DND-41 (cell line): Measurements from ENCODE around the gene TM4SF18.

Experiments
- ATAC-seq: fragments of 200-7000 bp; cut with Tn5 transposase; 3 replicates; pipeline ENCODE4 v1.9.1; 2021; ENCODE audit warnings: low read depth; ENCODE audit not compliant: insufficient read depth
- DNase-seq: peaks from one replicate; pipeline ENCODE4 v3.0.0-alpha.2; 2020
- H2AFZ ChIP-seq: 2 replicates; pipeline ENCODE4 v1.6.0; 2012; ENCODE audit warnings: low read depth, low read length
- H3K27ac ChIP-seq: 2 replicates; pipeline ENCODE4 v1.5.1; 2012; ENCODE audit warnings: low read length, inconsistent platforms
- H3K27me3 ChIP-seq: fragments of 200-600 bp; sonication (generic); 2 replicates; pipeline ENCODE4 v1.6.0; 2012; ENCODE audit warnings: low read length, mild to moderate bottlenecking, inconsistent platforms; ENCODE audit not compliant: insufficient read depth, poor library complexity
- H3K36me3 ChIP-seq: 2 replicates; pipeline ENCODE4 v1.5.1; 2012; ENCODE audit warnings: low read length, inconsistent platforms; ENCODE audit not compliant: insufficient read depth
- H3K4me1 ChIP-seq: 2 replicates; pipeline ENCODE4 v1.5.1; 2012; ENCODE audit warnings: mild to moderate bottlenecking, low read length; ENCODE audit not compliant: insufficient read depth
- H3K4me2 ChIP-seq: 2 replicates; pipeline ENCODE4 v1.6.0; 2012; ENCODE audit warnings: mild to moderate bottlenecking, moderate library complexity, low read length, inconsistent platforms; ENCODE audit not compliant: insufficient read depth
- H3K4me3 ChIP-seq, 2 experiments: fragments of 200-600 bp in 1 of 2; shearing (Covaris generic) in 1 of 2; 2 replicates each; pipeline ENCODE4 v1.5.1; 2012 to 2016; ENCODE audit warnings: inconsistent platforms in 2 of 2, low read length in 2 of 2, mild to moderate bottlenecking in 2 of 2, low read depth in 1 of 2, moderate library complexity in 1 of 2
- H3K79me2 ChIP-seq: 2 replicates; pipeline ENCODE4 v1.6.0; 2012; ENCODE audit warnings: low read length, inconsistent platforms; ENCODE audit not compliant: insufficient read depth
- H3K9ac ChIP-seq: 2 replicates; pipeline ENCODE4 v1.6.0; 2012; ENCODE audit warnings: low read depth, mild to moderate bottlenecking, inconsistent platforms, low read length, moderate library complexity
- H3K9me3 ChIP-seq: 2 replicates; pipeline ENCODE4 v1.5.1; 2012; ENCODE audit warnings: low read length, moderate library complexity, mild to moderate bottlenecking, inconsistent platforms; ENCODE audit not compliant: insufficient read depth, severe bottlenecking
- H4K20me1 ChIP-seq: 2 replicates; pipeline ENCODE4 v1.6.0; 2012; ENCODE audit warnings: low read length; ENCODE audit not compliant: insufficient read depth
- CTCF ChIP-seq: IDR thresholded peaks from 2 replicates; pipeline ENCODE4 v1.5.1; 2012; ENCODE audit warnings: borderline replicate concordance, low read length, moderate library complexity, mild to moderate bottlenecking; ENCODE audit not compliant: poor library complexity, severe bottlenecking; ENCODE audit errors: extremely low read depth
- EZH2 ChIP-seq: IDR thresholded peaks from 3 replicates; pipeline ENCODE4 v1.6.1; 2012; ENCODE audit warnings: borderline replicate concordance, low read depth, mild to moderate bottlenecking, moderate library complexity, low read length, inconsistent platforms; ENCODE audit not compliant: severe bottlenecking

The TM4SF18 gene

GRCh38 chr3:149333176-149333859 is at the start of gene TM4SF18:
Gene TM4SF18, minus strand, starts transcription at chr3:149333636. Its CDS starts 254 bp downstream, at chr3:149333382.
- Histone ChIP-seq H3K27ac (no peak within 1 kb of the TSS), H3K4me1 (no peaks in the 10 kb centered on the region), H3K4me3 (no peak within 1 kb of the TSS), H2AFZ (no peak within 1 kb of the TSS), H3K4me2 (no peak within 1 kb of the TSS), H3K9me3 (no peaks in the 10 kb centered on the region), H3K79me2 (no peaks in the 10 kb centered on the region), H3K9ac (no peak within 1 kb of the TSS), H3K36me3 (no peaks in the 10 kb centered on the region), H4K20me1 (no peaks in the 10 kb centered on the region), H3K27me3 (peaks cover 3% of the 10 kb centered on the region)
- no peak for ATAC-seq
- TF ChIP-seq CTCF (no peak), EZH2 (no peak)
- DNase-seq, result no peak

- Histone ChIP-seq H4K20me1 (no peaks in the 10 kb centered on the region), H3K4me1 (no peaks in the 10 kb centered on the region), H2AFZ (no peak overlapping the region), H3K36me3 (no peaks in the 10 kb centered on the region), H3K9ac (no peak overlapping the region), H3K79me2 (no peaks in the 10 kb centered on the region), H3K27me3 (no peaks in the 10 kb centered on the region), H3K27ac (no peak overlapping the region), H3K4me2 (no peak overlapping the region), H3K9me3 (no peaks in the 10 kb centered on the region), H3K4me3 (no peak overlapping the region)
- ATAC-seq (no peak), DNase-seq (no peak)
- no peak for TF ChIP-seq CTCF
Observed at GRCh38 chr3:149382518-149382917, 49.1 kb upstream of the TM4SF18 start.

- Histone ChIP-seq H4K20me1 (no peaks in the 10 kb centered on the region), H3K9me3 (no peaks in the 10 kb centered on the region), H2AFZ (no peak overlapping the region), H3K4me2 (no peak overlapping the region), H3K36me3 (no peaks in the 10 kb centered on the region), H3K9ac (no peak overlapping the region), H3K4me3 (no peak overlapping the region), H3K27ac (no peak overlapping the region), H3K79me2 (no peaks in the 10 kb centered on the region), H3K4me1 (no peaks in the 10 kb centered on the region), H3K27me3 (no peaks in the 10 kb centered on the region)
- DNase-seq (no peak), ATAC-seq (no peak)
- TF ChIP-seq EZH2 (no peak), CTCF (no peak)
Observed at GRCh38 chr3:149382101-149382467, 48.6 kb upstream of the TM4SF18 start.
